Upper lobe of left lung (tissue), 4 donors: ENCODE measurements around the gene ZFP42.

Experiments used
- CTCF ChIP-seq, 6 experiments: fragments of 450-650 bp in 4 of 6; fragments of 200-600 bp in 2 of 6; sonication (generic) in 2 of 6; IDR thresholded peaks; one replicate each; pipeline ENCODE4 v1.5.1; 2016 to 2019; ENCODE audit warnings: antibody characterized with exemption in 6 of 6
- EP300 ChIP-seq, 4 donors: sonication (generic); formaldehyde crosslinking; IDR thresholded peaks; one replicate each; pipeline ENCODE4 v1.5.1; 2017; ENCODE audit warnings: antibody characterized with exemption in 4 of 4, control low read depth in 2 of 4
- POLR2AphosphoS5 ChIP-seq, 2 donors: sonication (generic); formaldehyde crosslinking; IDR thresholded peaks; one replicate each; pipeline ENCODE4 v1.5.1; 2017; ENCODE audit warnings: antibody characterized with exemption in 2 of 2

- TF ChIP-seq POLR2AphosphoS5 (IDR thresholded peaks at IDR 0.05) (no peak), CTCF (IDR thresholded peaks at IDR 0.05) (no peak), EP300 (IDR thresholded peaks at IDR 0.05) (no peak)
These were observed 19.7 kb downstream of the ZFP42 start for GRCh38 chr4:188015025-188015940.
